Measurements from ENCODE around the gene RNASEL.
"Not testable (repeated sequence)": the region's sequence is repeated elsewhere in the genome, so short reads cannot be mapped to it uniquely, and the experiment has no call there.

RNASEL gene

GRCh38 chr1:182588500-182589396 is at the start of gene RNASEL:
RNASEL (minus strand) TSS chr1:182589256; CDS start chr1:182586806, 2,450 bp downstream.
- DNase-seq (ENCODE audit: low read depth): no peak

GRCh38 chr1:182637769-182638168 is 48.7 kb upstream of the RNASEL start:
- no peak for DNase-seq (ENCODE audit: low read depth)

GRCh38 chr1:182635871-182636270 is 46.8 kb upstream of the RNASEL start:
- DNase-seq (ENCODE audit: low read depth): no peak

- no peak for DNase-seq (ENCODE audit: low read depth)
Observed at GRCh38 chr1:182634306-182635072, 45.4 kb upstream of the RNASEL start.

- no peak for DNase-seq (ENCODE audit: low read depth)
Observed at GRCh38 chr1:182633657-182634281, 44.7 kb upstream of the RNASEL start.

GRCh38 chr1:182633031-182633430 is 44.0 kb upstream of the RNASEL start:
- no peak for DNase-seq (ENCODE audit: low read depth)

GRCh38 chr1:182632441-182632857 is 43.4 kb upstream of the RNASEL start:
- not testable (repeated sequence) for DNase-seq (ENCODE audit: low read depth)

- DNase-seq (ENCODE audit: low read depth): no peak
Observed at GRCh38 chr1:182631954-182632353, 42.9 kb upstream of the RNASEL start.

GRCh38 chr1:182631053-182631677 is 42.1 kb upstream of the RNASEL start:
- DNase-seq (ENCODE audit: low read depth): no peak

- DNase-seq (ENCODE audit: low read depth): no peak
Observed at GRCh38 chr1:182630586-182630985, 41.5 kb upstream of the RNASEL start.

GRCh38 chr1:182629499-182630096 is 40.5 kb upstream of the RNASEL start:
- DNase-seq (ENCODE audit: low read depth): no peak

GRCh38 chr1:182629080-182629479 is 40.0 kb upstream of the RNASEL start:
- DNase-seq (ENCODE audit: low read depth): no peak

GRCh38 chr1:182628657-182629056 is 39.6 kb upstream of the RNASEL start:
- no peak for DNase-seq (ENCODE audit: low read depth)

- no peak for DNase-seq (ENCODE audit: low read depth)
Observed at GRCh38 chr1:182627622-182628021, 38.6 kb upstream of the RNASEL start.

- DNase-seq (ENCODE audit: low read depth): no peak
Observed at GRCh38 chr1:182626527-182626926, 37.5 kb upstream of the RNASEL start.

- DNase-seq (ENCODE audit: low read depth): no peak
Observed at GRCh38 chr1:182625719-182626504, 36.9 kb upstream of the RNASEL start.

GRCh38 chr1:182625024-182625423 is 36.0 kb upstream of the RNASEL start:
- no peak for DNase-seq (ENCODE audit: low read depth)

GRCh38 chr1:182624577-182624976 is 35.5 kb upstream of the RNASEL start:
- DNase-seq (ENCODE audit: low read depth): no peak

GRCh38 chr1:182622901-182623528 is 34.0 kb upstream of the RNASEL start:
- DNase-seq (ENCODE audit: low read depth): no peak

GRCh38 chr1:182621906-182622305 is 32.9 kb upstream of the RNASEL start:
- DNase-seq (ENCODE audit: low read depth): no peak

Data from non-pigmented ciliary epithelial cell (primary cell).